SJSA1 (cell line): Measurements from ENCODE around the gene CHD3. TPM values are rescaled to one million over a fixed set of nuclear protein-coding genes. Genes with fewer than 3 reads are reported as not detected.
A peak's percentile ranks its signal among the peaks of the same experiment; 100 is the strongest.

ENCODE experiments used
- DNase-seq, 2 experiments: peaks; one replicate each; pipeline ENCODE4 v3.0.0-alpha.2; 2015 to 2020; ENCODE audit warnings: low spot score in 2 of 2, low read depth in 1 of 2
- H3K27ac ChIP-seq: fragments of 250-450 bp; sonication (Bioruptor Pico); 2 replicates; pipeline ENCODE4 v1.5.1; 2020; ENCODE audit warnings: mild to moderate bottlenecking, moderate library complexity
- H3K27me3 ChIP-seq: fragments of 250-450 bp; sonication (Bioruptor Pico); replicated peaks from 2 replicates; pipeline ENCODE4 v1.5.1; 2020; ENCODE audit warnings: mild to moderate bottlenecking, moderate library complexity
- H3K36me3 ChIP-seq: fragments of 250-450 bp; sonication (Bioruptor Pico); 2 replicates; pipeline ENCODE4 v1.5.1; 2020; ENCODE audit warnings: mild to moderate bottlenecking
- H3K4me1 ChIP-seq: fragments of 250-450 bp; sonication (Bioruptor Pico); replicated peaks from 2 replicates; pipeline ENCODE4 v1.6.1; 2021; ENCODE audit warnings: mild to moderate bottlenecking
- H3K4me3 ChIP-seq: fragments of 250-450 bp; sonication (Bioruptor Pico); 2 replicates; pipeline ENCODE4 v1.5.1; 2020; ENCODE audit warnings: mild to moderate bottlenecking
- H3K9me3 ChIP-seq: fragments of 250-450 bp; sonication (Bioruptor Pico); replicated peaks from 2 replicates; pipeline ENCODE4 v1.5.1; 2020; ENCODE audit warnings: mild to moderate bottlenecking
- total RNA-seq: library from RNA; depleted of rRNA; stranded (reverse); fragments of >200 nt; shearing (Covaris generic); gene quantifications from 2 replicates; pipeline ENCODE4 v1.2.3, GENCODE V29; 2014

The CHD3 gene
- total RNA-seq, 1 experiment from 2014 or later, result 101 TPM

DNA sequence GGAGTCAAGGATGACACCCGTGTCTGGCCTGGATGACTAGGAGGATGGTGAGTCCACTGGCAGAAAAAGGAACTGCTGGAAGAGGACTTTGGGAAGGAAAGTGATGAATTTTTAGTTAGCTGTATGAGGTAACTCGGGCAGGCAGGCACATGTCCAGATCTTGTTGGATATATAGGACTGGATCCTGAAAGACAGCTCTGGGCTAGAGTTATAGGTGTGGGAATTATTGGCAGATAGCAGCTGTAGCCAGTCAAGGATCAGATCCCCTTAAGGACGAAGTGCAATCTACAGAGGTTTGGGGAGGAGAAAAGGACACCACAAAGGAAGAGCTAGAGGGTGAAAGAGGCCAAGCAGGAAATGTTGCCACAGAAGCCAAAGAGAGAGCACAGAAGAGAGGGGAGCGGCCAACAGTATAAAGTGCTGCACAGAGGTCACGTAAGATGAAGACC, 20.7 kb upstream of the CHD3 start:
- H3K4me1 ChIP-seq, result no peaks in the 10 kb centered on the region
- H3K27me3 ChIP-seq, result no peaks in the 10 kb centered on the region
- H3K36me3 ChIP-seq, result peaks cover 21% of the 10 kb centered on the region
- H3K4me3 ChIP-seq, result no peak overlapping the region
- no peak for DNase-seq
- H3K27ac ChIP-seq, result no peak overlapping the region
- H3K9me3 ChIP-seq, result no peaks in the 10 kb centered on the region

DNA sequence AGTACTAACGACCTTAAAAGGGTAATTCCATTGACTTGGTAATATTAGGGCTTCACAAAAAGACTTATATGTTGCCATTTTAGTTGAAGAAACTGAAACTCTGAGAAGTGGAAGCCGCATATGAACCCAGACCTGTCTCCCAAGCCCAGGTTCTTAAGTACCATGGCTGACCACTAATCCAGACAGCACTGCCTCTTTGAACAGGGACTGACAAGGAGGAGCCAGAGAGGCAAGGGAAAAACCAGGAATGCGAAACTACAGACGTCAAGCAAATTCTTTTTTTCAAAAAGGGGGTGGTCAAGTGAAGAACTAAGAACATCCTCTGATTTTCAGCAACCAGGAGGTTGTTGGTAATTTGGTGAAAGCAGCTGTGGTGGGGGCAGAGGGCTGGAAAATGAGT, 15.5 kb upstream of the CHD3 start:
- no peaks in the 10 kb centered on the region for H3K27me3 ChIP-seq
- no peaks in the 10 kb centered on the region for H3K4me1 ChIP-seq
- no peak for DNase-seq
- no peak overlapping the region for H3K4me3 ChIP-seq
- H3K27ac ChIP-seq, result no peak overlapping the region
- H3K36me3 ChIP-seq, result peaks cover 9% of the 10 kb centered on the region; the same call in 1 of the 2 replicates
- H3K9me3 ChIP-seq, result no peaks in the 10 kb centered on the region

DNA sequence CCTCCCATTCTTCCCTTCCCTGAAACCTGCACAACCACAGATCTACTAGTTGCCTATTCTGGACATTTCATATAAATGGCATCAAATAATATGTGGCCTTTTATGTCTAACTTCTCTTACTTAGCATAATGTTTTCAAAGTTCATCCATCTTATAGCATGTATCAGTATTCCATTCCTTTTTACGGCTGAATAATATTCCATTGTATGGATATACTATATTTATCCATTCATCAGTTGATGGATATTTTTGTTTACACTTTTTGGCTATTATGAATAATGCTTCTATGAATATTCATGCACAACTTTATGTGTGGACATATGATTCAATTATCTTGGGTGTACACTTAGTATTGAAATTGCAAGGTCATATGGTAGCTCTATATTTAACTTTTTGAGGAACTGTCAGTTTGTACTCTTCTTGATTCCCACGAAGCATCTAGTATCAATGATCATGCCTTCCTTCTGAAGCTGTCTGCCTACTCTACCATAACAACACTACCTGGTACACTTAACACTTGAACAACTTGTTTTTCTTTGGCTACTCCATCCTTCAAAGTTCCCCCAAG, 12.7 kb upstream of the CHD3 start:
- Histone ChIP-seq H3K4me3 (no peak overlapping the region), H3K4me1 (no peaks in the 10 kb centered on the region), H3K27ac (no peak overlapping the region), H3K36me3 (peaks cover 21% of the 10 kb centered on the region), H3K27me3 (no peaks in the 10 kb centered on the region), H3K9me3 (no peaks in the 10 kb centered on the region)
- no peak for DNase-seq

DNA sequence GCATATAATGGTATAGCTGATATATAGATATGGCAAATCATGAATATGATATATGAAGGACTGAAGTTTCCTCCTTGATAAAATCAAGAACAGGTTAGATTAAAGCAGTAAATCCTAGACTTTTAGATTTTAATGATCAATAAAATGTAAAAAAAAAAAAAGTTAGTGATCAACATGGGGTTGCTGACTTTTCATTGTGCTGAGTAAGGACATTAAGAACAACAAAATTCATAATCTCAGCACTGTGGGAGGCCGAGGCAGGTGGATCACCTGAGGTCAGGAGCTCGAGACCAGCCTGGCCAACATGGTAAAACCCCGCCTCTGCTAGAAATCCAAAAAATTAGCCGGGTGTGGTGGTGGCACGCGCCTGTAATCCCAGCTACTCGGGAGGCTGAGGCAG, 10.4 kb upstream of the CHD3 start:
- no peak overlapping the region for H3K27ac ChIP-seq
- H3K4me3 ChIP-seq, result no peak overlapping the region
- no peaks in the 10 kb centered on the region for H3K27me3 ChIP-seq
- DNase-seq, result no peak
- no peaks in the 10 kb centered on the region for H3K9me3 ChIP-seq
- H3K4me1 ChIP-seq, result no peaks in the 10 kb centered on the region
- H3K36me3 ChIP-seq, result peaks cover 25% of the 10 kb centered on the region

GRCh38 chr17:7880076-7880868, 8.3 kb upstream of the CHD3 start:
- H3K36me3 ChIP-seq, result peaks cover 25% of the 10 kb centered on the region
- H3K4me3 ChIP-seq, result no peak overlapping the region
- no peaks in the 10 kb centered on the region for H3K27me3 ChIP-seq
- no peaks in the 10 kb centered on the region for H3K9me3 ChIP-seq
- no peak for DNase-seq
- no peak overlapping the region for H3K27ac ChIP-seq
- H3K4me1 ChIP-seq, result peaks cover 7% of the 10 kb centered on the region

GRCh38 chr17:7881276-7882054, 7.1 kb upstream of the CHD3 start:
- Histone ChIP-seq H3K4me3 (no peak overlapping the region), H3K9me3 (no peaks in the 10 kb centered on the region), H3K36me3 (peaks cover 25% of the 10 kb centered on the region), H3K4me1 (peaks cover 8% of the 10 kb centered on the region), H3K27ac (no peak overlapping the region), H3K27me3 (no peaks in the 10 kb centered on the region)
- DNase-seq, result no peak

DNA sequence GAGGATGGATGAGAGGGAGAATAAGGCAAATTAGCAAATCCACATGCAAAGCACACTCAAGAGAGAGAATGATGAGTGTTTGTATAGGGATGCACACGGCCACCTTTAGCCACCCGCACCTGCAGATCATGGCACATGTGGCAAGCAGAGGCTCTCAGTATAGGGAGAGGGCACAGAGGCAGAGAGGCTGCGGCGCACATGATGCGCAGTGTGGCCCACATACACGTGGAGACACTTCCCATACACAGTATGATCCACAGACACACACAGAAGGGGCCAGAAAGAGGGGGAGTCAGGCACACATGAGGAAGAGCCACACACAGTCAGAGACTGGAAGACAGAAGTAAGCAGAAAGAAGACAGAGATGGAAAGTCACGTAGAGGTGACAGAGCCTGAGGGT, 6.5 kb upstream of the CHD3 start:
- peaks cover 25% of the 10 kb centered on the region for H3K36me3 ChIP-seq
- DNase-seq, result no peak
- H3K27me3 ChIP-seq, result no peaks in the 10 kb centered on the region
- no peak overlapping the region for H3K27ac ChIP-seq
- peaks cover 14% of the 10 kb centered on the region for H3K4me1 ChIP-seq
- H3K4me3 ChIP-seq, result no peak overlapping the region
- H3K9me3 ChIP-seq, result no peaks in the 10 kb centered on the region

GRCh38 chr17:7882629-7883028, 6.0 kb upstream of the CHD3 start:
- Histone ChIP-seq H3K27ac (no peak overlapping the region), H3K4me3 (no peak overlapping the region), H3K27me3 (no peaks in the 10 kb centered on the region), H3K9me3 (no peaks in the 10 kb centered on the region), H3K36me3 (peaks cover 25% of the 10 kb centered on the region), H3K4me1 (peaks cover 15% of the 10 kb centered on the region)
- no peak for DNase-seq

GRCh38 chr17:7883781-7884386, 4.7 kb upstream of the CHD3 start:
- Histone ChIP-seq H3K27ac (peak overlapping the region; percentile 58), H3K36me3 (peaks cover 21% of the 10 kb centered on the region), H3K4me3 (peak overlapping the region; percentile 28), H3K27me3 (no peaks in the 10 kb centered on the region), H3K9me3 (no peaks in the 10 kb centered on the region), H3K4me1 (peaks cover 28% of the 10 kb centered on the region)
- peak in 1 of 2 experiments; percentile 37 for DNase-seq

- no peak overlapping the region for H3K27ac ChIP-seq
- H3K36me3 ChIP-seq, result peaks cover 27% of the 10 kb centered on the region
- DNase-seq, result peak in 1 of 2 experiments; percentile 22
- H3K9me3 ChIP-seq, result no peaks in the 10 kb centered on the region
- H3K4me1 ChIP-seq, result peaks cover 37% of the 10 kb centered on the region
- H3K27me3 ChIP-seq, result no peaks in the 10 kb centered on the region
- H3K4me3 ChIP-seq, result peak overlapping the region; percentile 63
These were observed 3.8 kb upstream of the CHD3 start for GRCh38 chr17:7884581-7885366.

GRCh38 chr17:7885367-7886226, 3.0 kb upstream of the CHD3 start:
- Histone ChIP-seq H3K9me3 (no peaks in the 10 kb centered on the region), H3K36me3 (peaks cover 27% of the 10 kb centered on the region), H3K27ac (peak overlapping the region; percentile 75), H3K27me3 (no peaks in the 10 kb centered on the region), H3K4me3 (peak overlapping the region; percentile 63), H3K4me1 (peaks cover 37% of the 10 kb centered on the region)
- DNase-seq, result peak; percentile 78 to 80

DNA sequence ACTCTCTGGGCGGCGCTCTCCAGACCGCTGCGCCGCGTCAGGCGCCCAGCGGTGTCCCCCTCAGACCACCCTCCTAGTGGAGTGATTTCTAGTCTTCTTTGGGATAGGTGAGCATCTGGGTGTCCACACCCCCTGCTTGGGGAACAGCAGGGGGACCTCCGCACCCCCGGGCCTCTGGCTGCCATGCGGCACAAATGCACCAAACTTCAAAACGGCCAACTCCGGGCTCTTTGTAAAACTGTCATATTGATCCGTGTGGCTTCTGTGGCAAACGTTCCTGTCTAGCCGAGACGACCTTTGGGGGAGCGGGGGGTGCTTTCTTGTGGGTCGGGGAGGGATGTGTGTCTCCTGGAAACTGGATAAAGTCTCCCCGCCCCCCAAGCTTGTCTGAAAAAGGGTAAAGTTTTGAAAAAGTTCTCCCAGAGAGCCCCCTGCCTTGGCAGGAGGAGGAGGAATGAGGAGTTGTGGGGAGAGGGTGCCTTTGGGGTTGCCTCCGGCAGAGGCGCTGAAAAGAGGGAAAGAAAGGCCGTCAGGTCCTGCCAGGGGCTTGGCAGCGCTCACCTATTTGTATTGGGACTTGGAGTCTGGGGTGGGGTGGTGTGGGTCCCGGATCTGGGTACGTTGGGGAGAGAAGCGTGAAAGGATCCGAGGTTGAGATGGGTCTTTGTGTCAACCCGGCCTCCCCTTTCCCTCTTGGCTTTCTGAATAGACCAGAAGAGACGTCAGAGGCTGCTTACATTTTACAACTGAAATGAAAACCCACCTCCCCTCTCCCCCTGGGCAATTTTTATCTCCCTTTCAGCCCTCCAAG, 2.2 kb upstream of the CHD3 start:
- peaks cover 37% of the 10 kb centered on the region for H3K4me1 ChIP-seq
- peak overlapping the region; percentile 63 for H3K4me3 ChIP-seq
- H3K36me3 ChIP-seq, result peaks cover 30% of the 10 kb centered on the region
- H3K27me3 ChIP-seq, result no peaks in the 10 kb centered on the region
- peak overlapping the region; percentile 75 for H3K27ac ChIP-seq
- H3K9me3 ChIP-seq, result no peaks in the 10 kb centered on the region
- peak in 1 of 2 experiments; percentile 57 for DNase-seq
